Uterus (tissue), 4 donors: ENCODE data around the gene SCD. TPM values are rescaled to one million over a fixed set of nuclear protein-coding genes. Genes with fewer than 3 reads are reported as not detected.

Experiments used
- DNase-seq, 2 donors: peaks; one replicate each; pipeline ENCODE4 v3.0.0-alpha.2; 2019 to 2020
- H3K27ac ChIP-seq, 2 donors: fragments of 200-600 bp; sonication (generic); 1 replicate in 1 of 2; 2 replicates in 1 of 2; pipeline ENCODE4 v1.5.1; 2016 to 2018
- H3K27me3 ChIP-seq, 2 donors: fragments of 200-600 bp; sonication (generic); one replicate each; pipeline ENCODE4 v1.5.1; 2018 to 2019; ENCODE audit warnings: control low read depth in 1 of 2
- H3K36me3 ChIP-seq, 2 donors: fragments of 200-600 bp; sonication (generic); one replicate each; pipeline ENCODE4 v1.5.1; 2019; ENCODE audit warnings: control low read depth in 1 of 2
- H3K4me1 ChIP-seq, 2 donors: fragments of 200-600 bp; sonication (generic); one replicate each; pipeline ENCODE4 v1.5.1; 2018 to 2019; ENCODE audit warnings: control low read depth in 1 of 2
- H3K4me3 ChIP-seq, 2 donors: fragments of 200-600 bp; sonication (generic); 1 replicate in 1 of 2; 2 replicates in 1 of 2; pipeline ENCODE4 v1.5.1; 2018 to 2019; ENCODE audit warnings: mild to moderate bottlenecking in 1 of 2
- H3K9me3 ChIP-seq, 2 donors: fragments of 200-600 bp; sonication (generic); one replicate each; pipeline ENCODE4 v1.5.1; 2019; ENCODE audit warnings: control low read depth in 1 of 2
- POLR2A ChIP-seq, 2 donors: fragments of 450-650 bp; IDR thresholded peaks; one replicate each; pipeline ENCODE4 v1.6.1; 2016; ENCODE audit warnings: antibody characterized with exemption in 2 of 2, mild to moderate bottlenecking in 1 of 2, moderate library complexity in 1 of 2
- intact Hi-C: fragments of 100-400 bp; cut with DNase I; formaldehyde crosslinking; loops from one replicate; pipeline ENCODE4 v1.15.1; 2023; ENCODE audit warnings: low total_unique reads
- total RNA-seq, 4 donors: library from RNA; depleted of rRNA in 3 of 4; stranded (reverse); fragments of >200 nt in 3 of 4; gene quantifications; one replicate each; pipeline versions ENCODE4 v1.1.0 to v1.2.4, GENCODE V29; 2014 to 2023
- TF ChIP-seq, protein P1 (sequence below), 4 experiments: fragments of 200-600 bp in 2 of 4; fragments of 450-650 bp in 2 of 4; sonication (generic) in 2 of 4; IDR thresholded peaks; one replicate each; pipeline ENCODE4 v1.5.1; 2016 to 2019; ENCODE audit warnings: antibody characterized with exemption in 4 of 4, mild to moderate bottlenecking in 2 of 4, moderate library complexity in 1 of 4
- donor health status: DM: yes; HTN: yes; CAD: no.

The SCD gene
- total RNA-seq, 4 donors from 2014 or later, result 0.59 to 29.8 (median 6.0) TPM

- no peak overlapping the region for H3K27ac ChIP-seq
- H3K4me3 ChIP-seq, result no peak overlapping the region
- TF ChIP-seq POLR2A (IDR thresholded peaks at IDR 0.05), result no peak
- TF ChIP-seq, protein P1, sequence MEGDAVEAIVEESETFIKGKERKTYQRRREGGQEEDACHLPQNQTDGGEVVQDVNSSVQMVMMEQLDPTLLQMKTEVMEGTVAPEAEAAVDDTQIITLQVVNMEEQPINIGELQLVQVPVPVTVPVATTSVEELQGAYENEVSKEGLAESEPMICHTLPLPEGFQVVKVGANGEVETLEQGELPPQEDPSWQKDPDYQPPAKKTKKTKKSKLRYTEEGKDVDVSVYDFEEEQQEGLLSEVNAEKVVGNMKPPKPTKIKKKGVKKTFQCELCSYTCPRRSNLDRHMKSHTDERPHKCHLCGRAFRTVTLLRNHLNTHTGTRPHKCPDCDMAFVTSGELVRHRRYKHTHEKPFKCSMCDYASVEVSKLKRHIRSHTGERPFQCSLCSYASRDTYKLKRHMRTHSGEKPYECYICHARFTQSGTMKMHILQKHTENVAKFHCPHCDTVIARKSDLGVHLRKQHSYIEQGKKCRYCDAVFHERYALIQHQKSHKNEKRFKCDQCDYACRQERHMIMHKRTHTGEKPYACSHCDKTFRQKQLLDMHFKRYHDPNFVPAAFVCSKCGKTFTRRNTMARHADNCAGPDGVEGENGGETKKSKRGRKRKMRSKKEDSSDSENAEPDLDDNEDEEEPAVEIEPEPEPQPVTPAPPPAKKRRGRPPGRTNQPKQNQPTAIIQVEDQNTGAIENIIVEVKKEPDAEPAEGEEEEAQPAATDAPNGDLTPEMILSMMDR (IDR thresholded peaks at IDR 0.05), result no peak
- no peaks in the 10 kb centered on the region for H3K4me1 ChIP-seq
- intact Hi-C loops, result no loop called here
- no peaks in the 10 kb centered on the region for H3K27me3 ChIP-seq
- no peaks in the 10 kb centered on the region for H3K9me3 ChIP-seq
- H3K36me3 ChIP-seq, result no peaks in the 10 kb centered on the region
- DNase-seq, result no peak
Measured at GRCh38 chr10:100360234-100360633, 13.2 kb downstream of the SCD start.

GRCh38 chr10:100362570-100363496 lies 15.8 kb downstream of the SCD start:
- no peak for DNase-seq
- Histone ChIP-seq H3K27ac (no peak overlapping the region), H3K4me1 (no peaks in the 10 kb centered on the region), H3K4me3 (no peak overlapping the region), H3K9me3 (no peaks in the 10 kb centered on the region), H3K36me3 (no peaks in the 10 kb centered on the region), H3K27me3 (no peaks in the 10 kb centered on the region)
- TF ChIP-seq, protein P1 (IDR thresholded peaks at IDR 0.05), result no peak
- TF ChIP-seq POLR2A (IDR thresholded peaks at IDR 0.05), result no peak
- intact Hi-C loops, result no loop called here

- Histone ChIP-seq H3K36me3 (no peaks in the 10 kb centered on the region), H3K4me3 (no peak overlapping the region), H3K27me3 (no peaks in the 10 kb centered on the region), H3K9me3 (no peaks in the 10 kb centered on the region), H3K27ac (peak overlapping the region in 1 of 2 donors; percentile 21), H3K4me1 (no peaks in the 10 kb centered on the region)
- TF ChIP-seq, protein P1 (IDR thresholded peaks at IDR 0.05), result no peak
- no peak for TF ChIP-seq POLR2A (IDR thresholded peaks at IDR 0.05)
- no peak for DNase-seq
- intact Hi-C loops, result no loop called here
Measured at GRCh38 chr10:100364175-100364574, 17.1 kb downstream of the SCD start.

DNA sequence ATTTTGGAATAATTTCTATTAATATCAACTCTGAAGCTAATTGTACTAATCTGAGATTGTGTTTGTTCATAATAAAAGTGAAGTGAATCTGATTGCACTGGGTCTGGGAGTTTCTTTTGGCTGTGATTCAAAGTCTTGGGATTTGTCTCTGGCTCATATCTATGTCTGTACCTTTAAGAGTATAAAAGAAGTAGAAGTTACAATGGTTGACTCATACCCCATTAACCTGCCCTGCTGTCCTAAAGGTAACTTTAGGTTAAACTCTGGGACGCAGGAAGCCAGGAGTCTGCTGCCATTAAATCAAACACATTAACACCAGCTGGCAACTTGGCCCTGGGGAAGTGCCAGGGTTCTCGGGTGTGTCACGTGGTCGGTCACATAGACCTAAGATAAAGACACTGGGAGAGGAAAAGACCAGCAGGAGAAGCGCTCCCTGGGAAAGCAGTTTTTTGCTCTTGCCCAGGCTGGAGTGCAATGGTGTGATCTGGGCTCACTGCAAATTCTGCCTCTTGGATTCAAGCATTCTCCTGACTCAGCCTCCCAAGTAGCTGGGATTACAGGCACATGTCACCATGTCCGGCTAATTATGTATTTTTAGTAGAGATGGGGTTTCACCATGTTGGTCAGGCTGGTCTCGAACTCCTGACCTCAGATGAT lies 17.8 kb downstream of the SCD start:
- Histone ChIP-seq H3K4me3 (no peak overlapping the region), H3K27me3 (no peaks in the 10 kb centered on the region), H3K4me1 (no peaks in the 10 kb centered on the region), H3K36me3 (no peaks in the 10 kb centered on the region), H3K27ac (peak overlapping the region; percentile 45 to 60), H3K9me3 (no peaks in the 10 kb centered on the region)
- intact Hi-C loops, result no loop called here
- no peak for TF ChIP-seq POLR2A (IDR thresholded peaks at IDR 0.05)
- TF ChIP-seq, protein P1 (IDR thresholded peaks at IDR 0.05), result no peak
- DNase-seq, result peak; percentile 79 to 89

DNA sequence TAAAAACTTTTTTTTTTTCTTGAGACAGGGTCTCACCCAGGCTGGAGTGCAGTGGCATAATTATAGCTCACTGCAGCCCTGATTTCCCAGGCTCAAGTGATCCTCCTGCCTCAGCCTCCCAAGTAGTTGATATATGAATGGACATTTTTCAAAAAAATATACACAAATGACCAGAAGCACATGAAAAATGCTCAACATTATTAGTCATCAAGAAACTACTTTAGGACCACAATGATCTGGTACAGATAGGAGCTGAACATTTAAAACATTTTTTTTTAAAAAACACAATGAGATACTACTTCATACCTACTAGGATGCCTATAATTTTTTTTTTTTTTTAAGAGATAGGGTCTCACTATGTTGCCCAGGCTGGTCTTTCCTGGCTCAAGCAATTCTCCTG lies 21.7 kb downstream of the SCD start:
- Histone ChIP-seq H3K27ac (no peak overlapping the region), H3K4me1 (no peaks in the 10 kb centered on the region), H3K27me3 (no peaks in the 10 kb centered on the region), H3K9me3 (no peaks in the 10 kb centered on the region), H3K4me3 (no peak overlapping the region), H3K36me3 (no peaks in the 10 kb centered on the region)
- no peak for DNase-seq
- TF ChIP-seq, protein P1 (IDR thresholded peaks at IDR 0.05), result no peak
- TF ChIP-seq POLR2A (IDR thresholded peaks at IDR 0.05), result no peak
- intact Hi-C loops, result no loop called here
